Esophagus squamous epithelium (tissue), 5 donors: ENCODE measurements around the gene SPN. TPM values are rescaled to one million over a fixed set of nuclear protein-coding genes. Genes with fewer than 3 reads are reported as not detected.
"Not testable (repeated sequence)": the region's sequence is repeated elsewhere in the genome, so short reads cannot be mapped to it uniquely, and the experiment has no call there.

ENCODE experiments used
- DNase-seq: peaks from one replicate; lab custom pipeline; 2025; lab: John Stamatoyannopoulos, UW
- H3K27ac ChIP-seq, 4 donors: fragments of 200-600 bp; sonication (generic); one replicate each; pipeline ENCODE4 v1.5.1; 2016 to 2019; ENCODE audit warnings: mild to moderate bottlenecking in 1 of 4
- H3K27me3 ChIP-seq, 4 donors: fragments of 200-600 bp; sonication (generic); 1 replicate in 3 of 4; 2 replicates in 1 of 4; pipeline versions ENCODE4 v1.5.1 to v1.6.0; 2017 to 2021; ENCODE audit warnings: antibody characterized with exemption in 1 of 4
- H3K36me3 ChIP-seq, 3 donors: fragments of 200-600 bp; sonication (generic); one replicate each; pipeline ENCODE4 v1.5.1; 2016 to 2019
- H3K4me1 ChIP-seq, 3 donors: fragments of 200-600 bp; sonication (generic); one replicate each; pipeline ENCODE4 v1.5.1; 2017 to 2019
- H3K4me3 ChIP-seq, 4 donors: fragments of 200-600 bp; sonication (generic); 1 replicate in 3 of 4; 2 replicates in 1 of 4; pipeline ENCODE4 v1.5.1; 2016 to 2019; ENCODE audit warnings: mild to moderate bottlenecking in 2 of 4, moderate library complexity in 1 of 4
- H3K9me3 ChIP-seq, 3 donors: fragments of 200-600 bp; sonication (generic); one replicate each; pipeline ENCODE4 v1.5.1; 2016 to 2019
- POLR2A ChIP-seq, 4 donors: fragments of 450-650 bp; IDR thresholded peaks; one replicate each; pipeline ENCODE4 v1.6.1; 2017; ENCODE audit warnings: antibody characterized with exemption in 4 of 4, mild to moderate bottlenecking in 4 of 4, moderate library complexity in 3 of 4
- WGBS, 2 donors: methylation state at CpG; one replicate each; pipeline ENCODE4 v1.1.5; 2018; 5-methylcytosine and 5-hydroxymethylcytosine counted together
- intact Hi-C: fragments of 100-400 bp; cut with DNase I; formaldehyde crosslinking; loops from one replicate; pipeline ENCODE4 v1.15.0; 2022
- total RNA-seq, 4 donors: library from RNA; depleted of rRNA; stranded (reverse); fragments of >200 nt; gene quantifications; one replicate each; pipeline ENCODE4 v1.1.0, GENCODE V29; 2016
- TF ChIP-seq, protein P1 (sequence below), 6 experiments: fragments of 450-650 bp in 4 of 6; fragments of 200-600 bp in 2 of 6; sonication (generic) in 2 of 6; IDR thresholded peaks; one replicate each; pipeline ENCODE4 v1.5.1; 2016 to 2019; ENCODE audit warnings: antibody characterized with exemption in 6 of 6, mild to moderate bottlenecking in 4 of 6, moderate library complexity in 4 of 6
- donor health status: DM: yes; HTN: yes; CAD: no.

The SPN gene
- total RNA-seq, 4 donors from 2014 or later = 1.3 to 4.2 (median 2.8) TPM

DNA sequence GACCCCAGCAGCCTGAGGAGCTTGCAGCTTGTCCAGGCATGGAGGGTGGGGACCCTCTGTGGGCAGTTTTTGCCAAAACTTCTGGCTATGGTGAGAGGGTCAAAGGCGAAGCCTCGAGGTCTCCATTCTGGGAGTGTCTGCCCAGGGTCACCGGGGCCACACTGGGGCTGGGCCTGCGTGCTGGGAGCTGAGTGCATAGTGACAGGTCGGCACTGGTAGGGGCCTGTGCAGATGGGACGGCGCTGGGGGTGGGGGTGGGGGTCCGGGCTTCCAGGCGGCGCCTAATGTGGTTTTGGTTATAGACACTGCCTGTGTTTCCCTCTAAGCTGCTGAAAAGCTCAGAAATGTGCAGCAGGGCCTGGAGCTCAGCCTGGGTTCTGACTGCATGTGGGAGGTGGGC is 34.3 kb upstream of the SPN start:
- WGBS, 2 donors = no CpG with 5 or more reads among the region's 10 CpGs
- H3K27ac ChIP-seq, H3K27me3 ChIP-seq, H3K9me3 ChIP-seq, DNase-seq, H3K4me1 ChIP-seq, H3K36me3 ChIP-seq, H3K4me3 ChIP-seq, intact Hi-C loops: not testable (repeated sequence)

DNA sequence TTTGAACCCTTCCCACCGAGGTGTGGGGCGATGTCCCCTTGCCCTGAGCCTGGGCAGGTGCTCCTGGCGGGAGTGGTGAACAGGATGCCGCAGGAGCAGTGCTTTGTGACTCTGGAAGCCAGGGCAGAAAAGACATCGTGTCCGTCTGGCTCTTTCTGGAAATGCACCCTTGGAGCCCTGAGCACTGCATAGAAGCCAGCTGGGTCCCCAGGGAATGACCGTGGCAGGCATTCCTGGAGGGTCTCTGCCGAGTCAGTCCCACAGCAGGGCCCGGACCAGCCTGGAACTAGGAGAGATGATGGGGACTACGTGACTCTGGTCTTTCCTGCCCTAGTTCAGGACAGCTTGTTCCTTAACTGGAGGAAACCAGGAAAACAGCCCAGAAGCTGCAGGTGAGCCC is 33.7 kb upstream of the SPN start:
- DNase-seq, H3K4me1 ChIP-seq, H3K9me3 ChIP-seq, H3K27ac ChIP-seq, H3K27me3 ChIP-seq, intact Hi-C loops, H3K4me3 ChIP-seq, H3K36me3 ChIP-seq: not testable (repeated sequence)
- 70% methylated on average over 2 of the region's 10 CpGs; no CpG with 5 or more reads in 1 of the 2 donors for WGBS, 2 donors

DNA sequence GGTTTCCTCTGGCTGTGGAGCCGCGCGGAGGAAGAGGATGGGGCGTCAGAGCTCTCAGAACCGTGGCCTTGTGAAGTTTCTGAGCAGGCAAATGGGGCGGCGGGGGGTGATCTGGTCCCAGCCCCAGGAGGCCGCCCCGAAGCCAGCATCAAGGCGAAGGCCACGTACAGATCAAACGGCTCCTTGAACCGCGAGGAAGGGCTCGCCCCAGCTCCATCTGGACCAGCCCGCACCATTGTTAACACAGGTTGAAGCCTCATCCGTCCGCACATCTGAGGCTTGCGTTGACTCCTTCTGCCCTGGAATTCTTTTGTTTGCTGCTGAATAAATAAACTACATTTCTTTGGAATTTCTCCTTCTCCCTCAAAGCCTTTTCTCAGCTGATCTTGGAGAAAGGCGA is 31.4 kb upstream of the SPN start:
- H3K36me3 ChIP-seq, H3K27ac ChIP-seq, DNase-seq, intact Hi-C loops, H3K27me3 ChIP-seq, H3K4me3 ChIP-seq, H3K9me3 ChIP-seq, H3K4me1 ChIP-seq: not testable (repeated sequence)
- WGBS, 2 donors = 51 to 54% methylated on average over 5 to 10 of the region's 20 CpGs

DNA sequence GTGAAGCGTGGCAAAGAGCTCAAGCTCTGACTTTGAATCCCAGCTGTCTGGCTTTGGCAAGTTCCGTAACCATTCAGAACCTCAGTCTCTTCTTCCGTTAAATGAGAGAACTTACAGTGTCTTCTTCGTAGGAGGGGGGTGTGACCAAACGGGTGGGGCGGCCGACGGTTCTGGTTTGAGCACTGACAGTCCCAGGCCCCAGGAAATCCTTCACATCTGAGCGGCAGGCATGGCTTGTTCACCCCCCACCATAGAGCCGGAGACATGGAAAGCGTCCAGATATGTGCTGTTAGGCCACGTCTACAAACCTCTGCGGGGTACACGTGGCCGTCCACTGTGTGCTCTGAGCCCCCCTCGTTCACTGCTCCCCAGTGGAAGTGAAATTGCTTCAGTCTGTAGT is 27.1 kb upstream of the SPN start:
- WGBS, 2 donors = 80% methylated on average over 13 of the region's 16 CpGs; no CpG with 5 or more reads in 1 of the 2 donors
- not testable (repeated sequence) for H3K9me3 ChIP-seq

DNA sequence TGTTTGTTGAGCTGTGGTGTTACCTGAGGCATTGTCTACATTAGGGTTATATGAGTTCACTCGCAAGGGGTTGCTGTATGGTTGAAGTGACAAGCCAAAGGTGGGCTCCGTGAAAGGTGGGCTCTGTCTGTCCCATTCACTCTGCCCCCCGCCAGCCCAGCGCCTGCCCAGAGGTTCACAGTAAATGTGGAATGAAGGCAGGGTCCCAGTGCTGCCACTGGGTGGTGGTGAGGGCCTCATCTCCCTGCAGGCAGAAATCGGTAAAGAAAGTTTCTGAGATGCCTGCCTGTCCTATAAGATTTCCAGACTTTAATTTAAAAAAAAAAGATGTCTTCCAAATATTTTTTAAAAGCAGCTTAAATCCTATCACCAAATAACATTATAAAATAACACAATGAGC is 26.7 kb upstream of the SPN start:
- H3K36me3 ChIP-seq, H3K4me3 ChIP-seq, DNase-seq, H3K27me3 ChIP-seq, H3K27ac ChIP-seq, H3K4me1 ChIP-seq, H3K9me3 ChIP-seq, intact Hi-C loops: not testable (repeated sequence)
- WGBS, 2 donors = no CpG with 5 or more reads among the region's 5 CpGs

More for the DNA sequence above, 27.1 kb upstream of the SPN start:
- H3K4me1 ChIP-seq, H3K27me3 ChIP-seq, H3K36me3 ChIP-seq, intact Hi-C loops, H3K27ac ChIP-seq, H3K4me3 ChIP-seq, DNase-seq: not testable (repeated sequence)

DNA sequence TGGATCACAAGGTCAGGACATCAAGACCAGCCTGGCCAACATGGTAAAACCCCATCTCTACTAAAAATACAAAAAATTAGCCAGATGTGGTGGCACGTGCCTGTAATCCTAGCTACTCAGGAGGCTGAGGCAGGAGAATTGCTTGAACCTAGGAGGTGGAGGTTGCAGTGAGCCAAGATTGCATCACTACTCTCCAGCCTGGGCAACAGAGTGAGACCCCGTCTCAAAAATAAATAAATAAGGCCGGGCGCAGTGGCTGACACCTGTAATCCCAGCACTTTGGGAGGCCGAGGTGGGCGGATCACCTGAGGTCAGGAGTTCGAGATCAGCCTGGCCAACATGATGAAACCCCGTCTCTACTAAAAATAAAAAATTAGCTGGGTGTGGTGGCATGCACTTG is 24.3 kb upstream of the SPN start:
- H3K9me3 ChIP-seq, H3K27ac ChIP-seq, H3K4me1 ChIP-seq, intact Hi-C loops, H3K27me3 ChIP-seq, H3K4me3 ChIP-seq, H3K36me3 ChIP-seq, DNase-seq: not testable (repeated sequence)
- 90 to 95% methylated on average over 7 to 8 of the region's 8 CpGs for WGBS, 2 donors

DNA sequence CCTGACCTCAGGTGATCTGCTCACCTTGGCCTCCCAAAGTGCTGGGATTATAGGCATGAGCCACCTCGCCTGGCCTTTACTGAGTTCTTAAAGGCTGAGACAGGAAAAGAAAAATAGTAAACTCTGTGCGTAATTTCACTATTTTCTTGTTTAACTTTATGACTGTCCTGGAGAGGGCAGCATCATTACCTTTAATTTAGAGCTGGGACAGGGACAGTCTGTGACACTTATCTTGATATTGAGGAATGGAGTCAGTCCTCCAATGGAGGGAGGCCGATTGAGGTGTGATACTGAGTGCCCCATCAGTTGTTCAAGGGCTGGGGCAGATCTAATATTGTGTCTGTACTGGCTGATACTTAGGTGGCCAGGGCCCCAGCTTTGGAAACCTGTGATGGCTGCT is 21.5 kb upstream of the SPN start:
- Histone ChIP-seq H3K4me1 (no peaks in the 10 kb centered on the region), H3K36me3 (no peaks in the 10 kb centered on the region), H3K4me3 (no peak overlapping the region), H3K27ac (no peak overlapping the region), H3K27me3 (no peaks in the 10 kb centered on the region), H3K9me3 (no peaks in the 10 kb centered on the region)
- intact Hi-C loops = no loop called here
- no peak for DNase-seq
- TF ChIP-seq, protein P1, sequence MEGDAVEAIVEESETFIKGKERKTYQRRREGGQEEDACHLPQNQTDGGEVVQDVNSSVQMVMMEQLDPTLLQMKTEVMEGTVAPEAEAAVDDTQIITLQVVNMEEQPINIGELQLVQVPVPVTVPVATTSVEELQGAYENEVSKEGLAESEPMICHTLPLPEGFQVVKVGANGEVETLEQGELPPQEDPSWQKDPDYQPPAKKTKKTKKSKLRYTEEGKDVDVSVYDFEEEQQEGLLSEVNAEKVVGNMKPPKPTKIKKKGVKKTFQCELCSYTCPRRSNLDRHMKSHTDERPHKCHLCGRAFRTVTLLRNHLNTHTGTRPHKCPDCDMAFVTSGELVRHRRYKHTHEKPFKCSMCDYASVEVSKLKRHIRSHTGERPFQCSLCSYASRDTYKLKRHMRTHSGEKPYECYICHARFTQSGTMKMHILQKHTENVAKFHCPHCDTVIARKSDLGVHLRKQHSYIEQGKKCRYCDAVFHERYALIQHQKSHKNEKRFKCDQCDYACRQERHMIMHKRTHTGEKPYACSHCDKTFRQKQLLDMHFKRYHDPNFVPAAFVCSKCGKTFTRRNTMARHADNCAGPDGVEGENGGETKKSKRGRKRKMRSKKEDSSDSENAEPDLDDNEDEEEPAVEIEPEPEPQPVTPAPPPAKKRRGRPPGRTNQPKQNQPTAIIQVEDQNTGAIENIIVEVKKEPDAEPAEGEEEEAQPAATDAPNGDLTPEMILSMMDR (IDR thresholded peaks at IDR 0.05) = no peak
- no peak for TF ChIP-seq POLR2A (IDR thresholded peaks at IDR 0.05)
- WGBS, 2 donors = 67 to 79% methylated on average over 3 of the region's 3 CpGs

DNA sequence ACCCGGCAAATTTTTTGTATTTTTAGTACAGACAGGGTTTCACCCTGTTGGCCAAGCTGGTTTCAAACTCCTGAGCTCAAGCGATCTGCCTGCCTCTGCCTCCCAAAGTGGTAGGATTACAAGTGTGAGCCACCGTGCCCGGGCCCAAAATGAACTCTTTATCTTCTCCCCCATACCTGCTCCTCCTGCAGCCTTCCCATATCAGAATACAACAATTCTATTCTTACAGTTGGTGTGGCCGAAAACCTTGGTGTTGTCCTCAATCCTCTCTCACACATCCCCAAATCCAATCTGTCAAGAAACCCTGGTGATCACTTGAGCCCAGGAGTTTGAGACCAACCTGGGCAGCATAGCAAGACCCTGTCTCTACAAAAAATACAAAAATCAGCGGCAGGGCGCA is 19.5 kb upstream of the SPN start:
- WGBS, 2 donors = 83 to 92% methylated on average over 6 of the region's 7 CpGs
- intact Hi-C loops = no loop called here
- Histone ChIP-seq H3K4me1 (no peaks in the 10 kb centered on the region), H3K4me3 (no peak overlapping the region), H3K9me3 (no peaks in the 10 kb centered on the region), H3K27me3 (no peaks in the 10 kb centered on the region), H3K27ac (no peak overlapping the region), H3K36me3 (no peaks in the 10 kb centered on the region)
- DNase-seq = no peak
- TF ChIP-seq POLR2A (IDR thresholded peaks at IDR 0.05) = no peak
- TF ChIP-seq, protein P1 (IDR thresholded peaks at IDR 0.05) = no peak
